C4-2B (cell line): ENCODE results near the gene AGAP1.

Experiments used
- H3K27ac ChIP-seq: fragments of 450-650 bp; 2 replicates; pipeline ENCODE4 v1.5.1; 2017
- ZFX ChIP-seq: fragments of 450-650 bp; IDR thresholded peaks from 2 replicates; pipeline ENCODE4 v1.6.1; 2017
- TF ChIP-seq, protein P1 (sequence below): fragments of 450-650 bp; conservative IDR thresholded peaks from 2 replicates; pipeline ENCODE4 v1.5.1; 2017; ENCODE audit warnings: mild to moderate bottlenecking

The AGAP1 gene

DNA sequence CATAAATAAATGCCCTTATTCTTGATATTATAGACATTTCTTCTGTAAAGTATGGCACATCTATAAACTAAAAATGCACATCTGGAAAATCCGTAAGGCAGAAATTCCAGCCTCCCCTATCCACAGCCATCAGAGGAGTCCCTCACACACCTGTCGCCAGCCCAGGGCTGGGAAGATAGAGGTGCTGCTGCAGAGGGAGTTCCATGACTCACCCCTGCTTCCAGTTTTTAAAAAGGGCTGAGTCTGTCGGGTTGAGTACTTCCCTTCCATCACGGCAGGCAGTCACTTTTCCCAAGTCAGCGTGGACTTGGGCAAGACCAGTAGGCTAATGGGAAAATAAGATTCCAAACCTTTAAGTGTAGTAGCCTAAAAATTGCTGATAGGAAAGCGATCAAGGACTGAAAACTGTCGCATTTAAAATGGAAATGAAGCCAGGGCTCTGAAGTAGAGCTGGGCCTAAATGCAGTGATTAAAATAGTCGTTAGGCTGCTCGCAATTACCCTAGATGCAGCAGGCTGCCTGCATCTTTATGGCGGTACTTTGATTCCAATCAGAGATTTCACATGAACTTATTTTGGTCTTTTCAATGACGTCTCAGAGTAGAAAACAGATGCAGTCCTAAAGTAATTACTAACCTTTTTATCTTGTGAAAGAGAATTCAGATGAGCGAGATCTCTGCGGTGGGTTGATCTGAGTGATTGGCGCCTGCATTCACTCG, 280.5 kb downstream of the AGAP1 start:
- H3K27ac ChIP-seq: no peak overlapping the region
- TF ChIP-seq ZFX: no peak
- TF ChIP-seq, protein P1, sequence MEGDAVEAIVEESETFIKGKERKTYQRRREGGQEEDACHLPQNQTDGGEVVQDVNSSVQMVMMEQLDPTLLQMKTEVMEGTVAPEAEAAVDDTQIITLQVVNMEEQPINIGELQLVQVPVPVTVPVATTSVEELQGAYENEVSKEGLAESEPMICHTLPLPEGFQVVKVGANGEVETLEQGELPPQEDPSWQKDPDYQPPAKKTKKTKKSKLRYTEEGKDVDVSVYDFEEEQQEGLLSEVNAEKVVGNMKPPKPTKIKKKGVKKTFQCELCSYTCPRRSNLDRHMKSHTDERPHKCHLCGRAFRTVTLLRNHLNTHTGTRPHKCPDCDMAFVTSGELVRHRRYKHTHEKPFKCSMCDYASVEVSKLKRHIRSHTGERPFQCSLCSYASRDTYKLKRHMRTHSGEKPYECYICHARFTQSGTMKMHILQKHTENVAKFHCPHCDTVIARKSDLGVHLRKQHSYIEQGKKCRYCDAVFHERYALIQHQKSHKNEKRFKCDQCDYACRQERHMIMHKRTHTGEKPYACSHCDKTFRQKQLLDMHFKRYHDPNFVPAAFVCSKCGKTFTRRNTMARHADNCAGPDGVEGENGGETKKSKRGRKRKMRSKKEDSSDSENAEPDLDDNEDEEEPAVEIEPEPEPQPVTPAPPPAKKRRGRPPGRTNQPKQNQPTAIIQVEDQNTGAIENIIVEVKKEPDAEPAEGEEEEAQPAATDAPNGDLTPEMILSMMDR: no peak

GRCh38 chr2:235776531-235776930, 282.7 kb downstream of the AGAP1 start:
- no peak for TF ChIP-seq ZFX
- TF ChIP-seq, protein P1: no peak

DNA sequence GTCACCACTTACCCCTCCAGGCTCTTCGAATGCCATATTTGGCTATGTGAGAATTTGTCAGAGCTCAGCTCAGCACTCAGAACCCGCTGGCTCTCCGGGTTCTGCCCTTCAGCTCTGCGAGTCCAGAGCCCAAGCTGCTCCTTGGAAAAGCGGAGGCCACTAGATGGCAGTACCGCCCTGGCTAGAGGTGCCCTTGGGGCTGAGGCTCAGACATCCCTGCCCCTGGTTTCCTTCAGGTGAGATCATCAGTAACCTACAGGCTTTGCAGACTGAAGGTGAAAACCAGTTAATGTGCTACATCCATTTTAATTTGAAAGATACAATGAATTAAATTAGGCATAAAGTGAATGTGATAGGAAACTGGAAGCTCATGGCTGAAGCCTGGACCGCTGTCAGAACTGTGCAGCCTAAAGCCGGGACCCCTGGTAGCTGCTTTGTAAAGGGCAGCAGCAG, 285.6 kb downstream of the AGAP1 start:
- no peak overlapping the region for H3K27ac ChIP-seq
- no peak for TF ChIP-seq ZFX
- TF ChIP-seq, protein P1: peak; percentile 91

More at GRCh38 chr2:235776531-235776930, 282.7 kb downstream of the AGAP1 start:
- H3K27ac ChIP-seq: no peak overlapping the region

GRCh38 chr2:235780401-235780800, 286.6 kb downstream of the AGAP1 start:
- H3K27ac ChIP-seq: no peak overlapping the region
- no peak for TF ChIP-seq ZFX
- TF ChIP-seq, protein P1: no peak

GRCh38 chr2:235781775-235782174, 287.9 kb downstream of the AGAP1 start:
- TF ChIP-seq ZFX: no peak
- TF ChIP-seq, protein P1: no peak
- no peak overlapping the region for H3K27ac ChIP-seq

GRCh38 chr2:235784788-235785187, 290.9 kb downstream of the AGAP1 start:
- no peak overlapping the region for H3K27ac ChIP-seq
- TF ChIP-seq ZFX: no peak
- TF ChIP-seq, protein P1: no peak

DNA sequence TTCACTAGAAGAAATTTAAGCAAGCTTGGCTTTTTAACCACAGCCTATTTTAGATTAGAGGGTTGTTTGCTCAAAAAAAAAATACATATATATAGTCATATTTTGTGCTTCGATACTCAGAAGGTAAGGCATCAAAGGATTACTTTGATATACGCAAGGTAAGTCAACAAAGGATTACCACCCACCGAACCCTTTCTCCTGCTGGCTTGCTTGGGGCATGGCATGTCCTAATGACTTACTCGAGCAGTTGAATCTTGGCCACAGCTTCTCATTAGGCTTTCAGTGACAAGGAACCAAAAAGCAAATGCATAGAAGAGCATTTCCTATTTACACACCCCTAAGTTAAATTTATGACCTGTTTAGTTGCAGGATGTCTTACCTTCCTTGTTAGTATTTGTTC, 295.7 kb downstream of the AGAP1 start:
- TF ChIP-seq ZFX: no peak
- TF ChIP-seq, protein P1: no peak
- H3K27ac ChIP-seq: no peak overlapping the region
